HG03066 (cell line): ENCODE data around the gene CFAP90.

Experiments
- ATAC-seq: cut with Tn5 transposase; IDR thresholded peaks from one replicate; pipeline ENCODE4 v1.9.1; 2021; ENCODE audit warnings: low read depth; ENCODE audit not compliant: unreplicated experiment

The CFAP90 gene

DNA sequence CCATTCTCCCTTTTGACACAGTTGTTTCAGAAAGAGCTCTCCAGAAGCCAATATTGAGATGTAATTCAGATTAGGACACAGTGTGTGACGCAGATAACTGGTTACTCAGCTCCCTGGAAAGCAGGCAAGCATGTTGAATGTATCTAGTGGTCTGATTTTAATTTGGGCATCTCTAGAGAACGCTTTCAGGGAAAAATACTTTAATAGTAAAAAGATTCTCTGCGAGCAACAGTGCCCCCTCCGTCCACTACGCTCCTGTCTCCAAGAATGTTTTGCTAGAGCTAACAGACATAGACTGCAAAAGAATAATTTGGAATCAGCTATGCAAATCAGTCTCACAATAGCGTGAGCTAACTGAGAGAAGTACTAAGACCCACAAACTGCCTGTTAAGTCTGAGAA, 23.3 kb downstream of the CFAP90 start:
- no peak for ATAC-seq

DNA sequence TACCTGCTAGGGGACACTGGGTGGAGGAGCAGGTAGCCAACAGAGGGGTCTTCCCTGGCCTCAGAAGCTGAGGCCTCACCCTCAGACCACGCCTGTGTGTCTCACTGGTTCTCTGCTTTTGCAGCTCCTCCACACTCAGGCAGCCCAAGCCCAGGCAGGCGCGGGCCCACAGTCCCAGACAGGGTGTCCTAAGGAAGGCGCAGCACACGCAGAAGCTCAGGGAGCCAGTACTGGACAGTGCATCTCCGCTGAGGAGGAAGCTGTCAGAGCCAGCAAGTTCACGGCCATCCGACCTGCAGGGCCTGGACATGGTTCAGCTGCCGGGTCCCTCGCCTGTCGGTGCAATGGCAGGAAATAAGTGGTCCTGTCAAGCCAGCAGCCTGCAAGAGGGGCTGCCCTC, 25.3 kb downstream of the CFAP90 start:
- no peak for ATAC-seq

DNA sequence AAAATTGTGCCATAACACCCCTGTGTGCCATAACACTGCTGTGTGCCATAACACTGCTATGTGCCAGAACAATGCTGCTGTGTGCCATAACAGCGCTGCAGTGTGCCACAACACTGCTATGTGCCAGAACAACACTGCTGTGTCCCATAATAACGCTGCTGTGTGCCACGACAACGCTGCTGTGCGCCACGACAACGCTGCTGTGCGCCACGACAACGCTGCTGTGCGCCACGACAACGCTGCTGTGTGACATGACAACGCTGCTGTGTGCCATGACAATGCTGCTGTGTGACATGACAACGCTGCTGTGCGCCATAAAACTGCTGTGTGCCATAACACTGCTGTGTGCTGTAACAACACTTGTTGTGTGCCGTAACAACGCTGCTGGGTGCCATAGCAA, 25.9 kb downstream of the CFAP90 start:
- ATAC-seq = no peak

DNA sequence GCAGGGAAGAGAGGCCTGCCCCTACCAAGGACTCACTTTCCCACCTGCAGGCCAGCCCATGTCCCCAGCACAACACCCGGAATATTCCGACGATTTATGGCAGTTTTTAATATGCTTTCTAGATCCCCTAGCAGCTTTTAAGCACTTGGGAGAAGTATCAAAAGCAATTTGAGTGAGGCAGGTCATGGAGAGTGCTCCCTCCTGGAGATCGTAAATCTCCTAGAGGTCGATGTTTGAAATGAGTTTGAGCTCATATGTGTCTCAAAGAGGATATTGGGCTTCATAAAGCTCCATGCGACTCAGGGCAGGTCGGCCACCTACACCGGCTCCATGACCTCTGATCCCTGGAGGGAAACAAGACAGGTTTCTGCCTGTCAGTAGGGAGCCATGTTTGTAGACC, 27.3 kb downstream of the CFAP90 start:
- no peak for ATAC-seq

DNA sequence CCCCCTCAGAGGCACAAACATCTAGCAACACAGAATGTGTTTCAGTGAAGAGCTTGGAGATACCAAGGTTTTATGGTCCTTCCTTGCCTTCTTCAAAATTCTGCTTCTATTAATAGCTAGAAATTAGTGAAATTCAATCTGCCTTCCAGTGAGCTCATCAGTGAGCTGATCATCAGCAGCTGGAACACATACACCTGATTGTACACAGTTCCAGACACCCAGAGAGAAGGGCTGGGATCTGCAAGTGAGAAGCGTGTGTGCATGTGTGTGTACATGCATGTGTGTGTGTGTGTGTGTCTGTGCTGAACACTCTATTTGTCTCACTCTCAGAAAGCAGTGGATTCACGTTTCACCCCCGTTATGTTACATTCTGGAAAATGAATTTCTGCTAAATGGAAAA, 28.5 kb downstream of the CFAP90 start:
- no peak for ATAC-seq

DNA sequence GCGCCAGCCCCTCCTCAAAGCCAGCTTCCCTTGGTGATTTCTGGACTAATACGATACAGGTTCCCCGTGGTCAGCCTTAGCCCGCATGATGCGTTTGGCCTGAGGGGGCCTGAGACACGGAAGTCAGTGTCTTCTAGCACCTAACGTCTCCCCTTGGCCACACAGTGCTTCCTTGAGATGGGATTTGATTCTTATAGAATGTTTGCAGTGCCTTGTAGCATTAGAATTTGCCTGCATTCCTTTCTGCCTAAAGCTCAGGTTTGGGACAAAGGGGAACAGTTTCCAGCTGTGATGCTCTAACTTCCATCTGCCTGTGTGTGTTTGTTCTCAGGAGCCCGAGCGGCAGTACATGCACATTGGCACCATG, 34.4 kb downstream of the CFAP90 start:
- ATAC-seq = no peak

DNA sequence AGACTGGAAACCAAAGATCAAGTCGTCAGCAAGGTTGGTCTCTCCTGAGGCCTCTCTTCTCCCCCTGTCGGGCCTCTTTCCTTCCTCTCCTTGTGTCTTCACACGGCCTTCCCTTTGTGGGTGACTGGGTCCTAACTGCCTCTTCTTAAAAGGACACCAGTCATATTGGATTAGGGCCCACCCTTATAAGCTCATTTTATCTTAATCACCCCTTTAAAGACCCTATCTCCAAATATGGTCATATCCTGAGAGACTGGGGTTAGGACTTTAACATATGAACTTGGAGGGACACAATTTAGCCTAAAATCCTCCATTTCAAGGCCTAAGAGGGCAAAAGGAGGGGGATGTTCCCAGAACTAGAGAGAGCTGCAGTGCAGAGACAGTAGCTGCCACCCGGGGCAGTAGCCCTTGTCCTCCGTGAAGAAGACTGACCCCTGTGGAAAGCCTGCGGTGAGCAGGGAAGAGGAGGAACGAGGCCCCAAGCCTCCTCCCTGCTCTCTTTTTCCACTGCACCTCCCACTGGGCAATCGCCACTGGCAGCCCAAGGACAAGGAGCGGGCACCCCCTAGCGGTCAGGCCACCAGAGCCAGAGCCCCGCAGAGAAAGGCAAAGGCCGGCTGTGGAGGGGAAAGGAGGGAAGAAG, 34.9 kb downstream of the CFAP90 start:
- peak; percentile 93 for ATAC-seq

DNA sequence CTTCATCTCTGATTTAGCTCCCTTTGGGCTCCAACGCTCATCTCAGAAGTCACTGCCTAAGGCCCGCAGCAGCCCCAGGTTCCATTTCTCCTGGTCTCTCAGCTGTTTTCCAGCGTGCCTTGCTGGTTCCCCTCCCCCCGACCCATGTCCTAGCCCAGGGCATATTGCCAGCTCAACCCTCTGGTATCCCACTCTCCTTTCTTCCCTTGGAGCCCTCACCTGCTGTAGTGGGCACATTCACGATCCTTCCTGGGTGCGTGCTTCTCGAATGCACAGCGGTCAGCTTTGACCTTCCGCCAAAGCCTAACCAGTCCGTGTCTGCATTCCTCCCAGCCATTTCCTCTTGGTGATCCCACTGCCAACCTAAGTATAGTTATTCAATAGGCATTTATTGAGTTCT, 36.1 kb downstream of the CFAP90 start:
- no peak for ATAC-seq

DNA sequence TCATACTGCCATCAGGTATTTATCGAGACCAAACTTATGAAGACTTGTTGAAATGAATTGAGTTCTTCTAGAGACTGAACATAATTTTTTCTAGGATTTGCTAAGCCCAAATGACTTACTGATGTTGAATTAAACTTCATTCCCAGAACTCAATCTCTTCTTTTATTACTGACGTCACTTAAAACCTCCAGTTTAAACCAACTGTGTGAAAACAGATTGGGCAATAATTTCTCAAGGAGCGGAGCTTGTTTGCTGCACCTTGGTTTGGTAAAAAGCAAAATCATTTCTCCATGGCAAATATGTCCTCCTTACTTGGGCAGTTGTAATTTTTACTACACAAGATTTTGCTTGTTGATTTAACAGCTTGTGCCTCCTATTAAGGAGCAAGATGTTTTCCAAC, 37.4 kb downstream of the CFAP90 start:
- ATAC-seq = no peak

DNA sequence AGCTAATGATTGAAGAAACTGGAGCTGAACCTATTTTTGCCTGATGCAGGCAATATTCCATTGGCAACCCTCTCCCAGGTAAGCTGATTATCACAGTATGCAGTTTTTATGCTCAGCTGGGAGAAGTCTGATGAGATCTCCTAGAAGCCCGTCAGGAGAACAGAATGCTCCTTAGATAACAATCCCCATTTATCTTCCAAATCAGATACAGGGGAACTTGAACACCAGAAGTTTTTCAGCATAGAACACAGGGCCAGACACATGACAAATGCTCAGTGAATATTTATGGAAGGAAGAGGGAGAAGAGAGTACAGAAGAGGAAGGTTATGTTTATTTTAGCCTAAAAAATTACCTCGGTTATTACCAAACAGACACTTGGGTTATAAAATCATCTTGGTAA, 37.9 kb downstream of the CFAP90 start:
- no peak for ATAC-seq

DNA sequence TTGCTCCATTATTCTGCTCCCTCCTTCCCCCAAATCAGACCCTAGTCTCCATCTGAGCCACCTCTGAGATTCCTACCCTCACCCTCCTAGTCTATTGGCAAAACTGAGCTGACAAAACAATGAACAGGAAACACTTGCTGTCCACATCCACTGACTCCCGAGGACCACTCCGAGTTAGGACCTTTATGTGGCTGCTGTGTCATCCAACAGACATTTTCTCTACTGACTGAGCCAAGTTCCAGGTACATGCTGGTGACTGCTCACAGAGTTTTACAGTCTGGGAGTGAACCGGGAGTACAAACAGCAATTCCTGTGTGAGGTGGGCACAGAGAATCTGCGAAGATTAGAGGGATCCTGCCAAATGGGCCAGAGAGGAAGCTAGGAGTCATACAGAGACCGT, 39.2 kb downstream of the CFAP90 start:
- ATAC-seq = no peak

DNA sequence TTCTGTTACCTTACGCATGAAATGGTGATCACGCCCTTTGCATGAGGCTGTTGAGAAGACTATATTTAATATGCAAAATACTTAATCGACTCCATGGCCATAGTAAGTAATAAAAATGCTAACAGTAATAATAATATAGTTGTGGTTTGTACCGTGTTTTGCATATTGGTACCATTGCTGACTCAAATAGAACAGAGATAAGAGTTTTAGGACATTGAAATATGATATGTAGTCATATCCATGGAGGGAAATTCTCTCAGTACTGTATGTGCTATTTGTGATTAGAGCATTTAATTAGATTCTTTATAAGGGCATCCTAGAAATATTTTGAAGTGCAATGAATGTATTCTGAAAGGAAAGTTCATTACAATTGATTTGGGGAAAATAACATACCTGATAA, 41.9 kb downstream of the CFAP90 start:
- ATAC-seq = no peak

DNA sequence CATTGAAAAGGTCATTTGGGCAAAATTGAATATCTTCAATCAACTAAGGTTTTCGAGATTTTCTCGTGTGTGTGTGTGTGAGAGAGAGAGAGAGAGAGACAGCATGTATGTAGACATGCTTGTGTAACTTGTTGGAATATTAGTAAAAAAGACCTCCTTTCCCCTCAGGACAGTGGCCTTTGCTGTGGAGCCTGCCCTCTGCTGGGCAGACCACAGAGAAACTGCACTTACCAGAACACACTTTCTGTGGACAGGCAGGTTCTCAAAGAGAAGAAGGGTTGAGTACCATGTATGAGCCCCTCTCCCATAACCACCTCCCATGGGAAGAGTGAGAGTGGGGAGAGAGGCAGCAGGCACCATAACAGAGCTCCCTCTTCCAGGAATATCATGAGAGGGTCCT, 45.6 kb downstream of the CFAP90 start:
- ATAC-seq = no peak

DNA sequence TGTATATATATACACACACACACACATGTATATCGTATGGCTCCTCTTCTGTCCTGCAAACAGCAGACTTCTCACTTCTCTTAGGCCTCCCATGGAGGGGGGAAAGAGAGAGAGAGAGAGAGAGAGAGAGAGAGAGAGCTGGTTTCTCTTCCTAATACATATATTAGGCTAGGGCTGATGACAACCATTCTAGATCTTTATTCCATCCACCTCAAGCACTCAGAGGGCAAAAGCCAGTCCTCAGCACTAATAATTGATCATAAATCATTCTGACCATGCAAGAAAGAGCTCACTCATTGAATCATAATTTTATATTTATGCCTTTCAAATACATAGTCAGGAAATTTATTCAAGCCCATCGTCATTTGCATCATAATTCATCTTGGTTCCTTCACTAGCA, 47.0 kb downstream of the CFAP90 start:
- no peak for ATAC-seq

DNA sequence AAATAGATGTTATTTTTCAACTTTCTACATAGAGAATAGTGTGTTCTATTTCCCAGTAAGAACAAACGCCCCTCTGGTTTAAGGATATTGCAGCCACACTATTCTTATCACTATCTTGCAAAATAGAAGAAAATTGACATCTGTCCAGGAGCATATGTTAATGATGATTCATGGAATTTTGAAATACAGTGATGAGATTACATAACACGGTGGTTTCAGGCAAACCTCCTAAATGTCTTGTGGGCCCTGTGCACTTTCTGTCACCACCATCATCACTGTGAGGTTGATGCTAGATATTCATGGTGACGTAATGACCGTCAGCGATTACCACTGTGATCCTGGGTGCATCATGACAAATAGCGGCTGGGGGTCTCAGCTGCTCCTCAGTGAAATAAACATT, 48.1 kb downstream of the CFAP90 start:
- ATAC-seq = no peak

DNA sequence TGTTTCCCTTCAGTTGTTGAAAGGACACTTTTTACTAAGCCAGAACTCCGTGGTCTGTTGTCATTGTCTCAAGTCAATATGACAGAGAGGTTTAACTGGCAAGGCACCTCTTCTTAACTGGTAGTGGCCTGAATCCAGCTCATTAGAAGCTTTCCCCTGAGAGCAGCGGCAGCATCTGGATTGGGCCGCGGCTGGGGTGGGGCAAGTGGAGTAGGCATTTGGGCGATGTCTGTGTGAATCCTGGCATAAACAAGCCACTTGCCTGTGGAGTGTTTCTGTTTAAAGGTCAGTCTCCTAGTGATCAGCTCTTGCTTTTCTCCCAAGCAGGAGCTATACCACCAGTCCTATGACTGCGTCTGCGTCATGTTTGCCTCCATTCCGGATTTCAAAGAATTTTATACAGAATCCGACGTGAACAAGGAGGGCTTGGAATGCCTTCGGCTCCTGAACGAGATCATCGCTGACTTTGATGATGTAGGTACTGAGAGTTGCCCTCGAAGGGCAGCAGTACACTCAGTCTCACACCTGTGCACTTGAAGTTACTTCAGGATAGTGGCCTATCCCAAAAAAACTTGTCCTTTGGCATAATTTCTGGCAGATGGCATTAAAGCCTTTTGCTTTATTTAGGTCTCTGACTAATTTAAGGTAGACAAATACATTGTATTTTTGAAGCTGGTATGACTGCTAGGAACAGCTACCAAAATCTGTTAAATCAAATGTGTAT, 48.9 kb downstream of the CFAP90 start:
- ATAC-seq = no peak

DNA sequence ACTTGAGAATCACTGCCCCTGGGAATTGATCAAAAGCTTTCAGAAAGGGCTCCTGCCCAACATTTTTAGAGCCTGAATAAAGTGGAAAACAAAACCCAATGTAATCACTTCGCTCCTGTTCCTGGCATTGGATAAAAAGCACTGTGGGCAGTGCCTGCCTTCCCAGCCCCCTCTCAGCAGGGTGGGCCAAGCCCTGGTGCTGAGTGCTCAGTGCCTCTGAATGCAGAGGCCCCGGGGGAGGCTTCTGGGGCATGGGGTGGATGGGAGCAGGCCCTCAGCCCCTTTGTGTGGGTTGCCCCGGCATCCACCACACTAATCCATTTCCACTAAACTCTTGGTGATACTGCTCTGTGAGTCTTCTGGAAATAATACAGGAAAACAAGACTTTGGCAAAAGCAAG, 55.6 kb downstream of the CFAP90 start:
- ATAC-seq = no peak

DNA sequence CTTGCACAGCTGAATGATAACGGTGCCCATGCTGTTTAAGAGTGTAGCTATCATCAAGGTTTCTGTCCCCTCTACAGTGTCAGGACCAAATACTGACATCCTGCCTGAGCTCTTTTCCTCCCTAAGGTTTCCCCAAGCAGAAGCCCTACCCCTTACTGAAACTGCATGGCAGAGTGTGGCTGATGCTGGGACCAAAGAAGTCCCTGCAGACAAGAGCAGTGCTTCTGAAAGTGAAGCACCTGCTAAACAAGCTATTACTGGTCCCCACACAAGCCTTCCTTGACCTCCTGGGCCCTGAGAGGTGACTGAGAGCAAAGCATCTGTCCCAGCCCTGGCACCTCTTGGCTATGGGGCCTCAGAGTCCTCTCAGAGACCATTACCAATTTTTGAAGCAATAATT, 56.1 kb downstream of the CFAP90 start:
- peak; percentile 39 for ATAC-seq

DNA sequence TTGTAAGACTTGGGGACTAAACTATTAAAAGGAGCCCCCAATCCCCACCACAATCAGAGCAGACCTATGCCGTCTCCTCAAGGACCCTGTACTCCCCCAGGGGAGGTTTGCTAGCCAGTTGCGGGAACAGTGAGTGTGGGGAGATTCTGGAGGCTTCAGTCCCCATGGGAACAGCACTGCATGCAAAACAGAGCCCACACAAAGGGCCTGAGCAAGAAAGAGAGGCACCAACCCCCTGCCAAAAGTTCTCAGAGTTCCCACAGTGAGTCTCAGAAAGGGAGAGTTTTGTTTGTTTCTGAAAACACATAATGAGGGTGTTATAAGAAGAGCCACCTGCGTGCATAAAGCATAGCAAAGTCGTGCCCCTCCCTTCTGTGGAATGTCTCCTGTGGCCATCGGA, 56.6 kb downstream of the CFAP90 start:
- ATAC-seq = peak; percentile 90

DNA sequence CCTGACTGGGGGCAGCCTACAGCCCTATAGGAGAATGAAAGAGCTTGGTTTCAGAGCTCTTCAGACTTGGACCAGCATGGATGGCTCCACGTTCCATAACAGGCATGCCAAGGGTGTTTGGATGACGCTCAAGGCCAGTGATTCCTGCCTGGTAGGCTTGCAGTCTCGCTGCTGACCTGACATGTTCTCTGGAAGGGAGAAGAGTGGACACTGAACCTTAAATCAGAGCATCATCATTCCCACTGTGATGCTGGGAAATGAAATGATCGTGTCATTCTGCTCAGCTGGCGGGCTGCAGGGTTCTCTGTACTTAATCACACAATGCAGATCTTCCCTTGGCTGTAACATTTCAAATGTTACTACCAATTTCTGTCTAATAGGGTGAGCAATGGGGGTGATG, 57.0 kb downstream of the CFAP90 start:
- ATAC-seq = no peak

DNA sequence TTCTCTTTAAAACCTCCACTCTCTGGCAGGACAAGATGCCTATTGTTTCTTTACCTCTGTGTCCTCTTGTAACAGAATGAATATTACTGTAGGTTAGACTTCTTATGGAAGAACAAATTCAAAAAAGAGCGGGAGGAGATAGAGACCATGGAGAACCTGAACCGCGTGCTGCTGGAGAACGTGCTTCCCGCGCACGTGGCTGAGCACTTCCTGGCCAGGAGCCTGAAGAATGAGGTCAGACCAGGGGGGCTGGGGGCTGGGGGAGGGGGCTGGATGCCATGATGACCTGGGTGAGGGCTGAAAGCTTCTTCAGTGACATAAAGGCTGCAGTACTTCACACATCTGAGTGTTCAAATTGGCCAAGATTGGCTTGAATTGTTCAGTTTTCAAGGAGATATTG, 61.4 kb downstream of the CFAP90 start:
- ATAC-seq = no peak

DNA sequence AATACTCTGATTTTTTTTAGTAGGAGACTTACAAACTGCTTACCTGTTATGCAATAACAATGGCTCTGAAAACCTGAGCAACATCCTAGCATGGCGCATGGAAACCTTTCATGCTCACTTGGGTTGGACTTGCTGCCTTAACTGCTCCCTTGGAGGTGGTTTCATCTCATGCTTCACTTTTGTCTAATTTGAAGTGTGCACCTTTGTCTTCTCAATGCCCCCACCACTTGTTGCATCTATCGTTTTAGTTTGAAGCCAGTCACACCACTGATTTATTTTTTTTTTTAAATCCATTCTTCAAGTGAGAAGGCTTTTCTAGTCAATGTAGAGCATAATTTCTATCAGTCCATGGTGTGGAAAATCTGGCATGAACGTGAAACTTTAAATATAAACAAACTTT, 63.2 kb downstream of the CFAP90 start:
- ATAC-seq = no peak
